ENCODE measurements around the gene DCC.

DCC gene

GRCh38 chr18:53261241-53261640, 921.2 kb downstream of the DCC start:
- no peak for DNase-seq

GRCh38 chr18:53266850-53267249, 926.9 kb downstream of the DCC start:
- DNase-seq = no peak

- DNase-seq = no peak
These were observed 928.5 kb downstream of the DCC start for GRCh38 chr18:53268455-53268854.

GRCh38 chr18:53281406-53281805, 941.4 kb downstream of the DCC start:
- no peak for DNase-seq

GRCh38 chr18:53283708-53284107, 943.7 kb downstream of the DCC start:
- DNase-seq = no peak

GRCh38 chr18:53305461-53305860, 965.5 kb downstream of the DCC start:
- no peak for DNase-seq

- no peak for DNase-seq
These were observed 979.6 kb downstream of the DCC start for GRCh38 chr18:53319628-53320027.

GRCh38 chr18:53322163-53322562, 982.2 kb downstream of the DCC start:
- no peak for DNase-seq

GRCh38 chr18:53324353-53324752, 984.4 kb downstream of the DCC start:
- DNase-seq = no peak

- DNase-seq = no peak
These were observed 1020.8 kb downstream of the DCC start for GRCh38 chr18:53360501-53361443.

GRCh38 chr18:53375621-53376020, 1035.6 kb downstream of the DCC start:
- no peak for DNase-seq

- no peak for DNase-seq
These were observed 1040.2 kb downstream of the DCC start for GRCh38 chr18:53380063-53380639.

- DNase-seq = no peak
These were observed 1042.9 kb downstream of the DCC start for GRCh38 chr18:53382870-53383269.

- DNase-seq = no peak
These were observed 1045.9 kb downstream of the DCC start for GRCh38 chr18:53385889-53386288.

GRCh38 chr18:53387581-53387980, 1047.6 kb downstream of the DCC start:
- no peak for DNase-seq

- no peak for DNase-seq
These were observed 1062.7 kb downstream of the DCC start for GRCh38 chr18:53402670-53403069.

- DNase-seq = no peak
These were observed 1068.3 kb downstream of the DCC start for GRCh38 chr18:53408271-53408670.

GRCh38 chr18:53411511-53411910, 1071.5 kb downstream of the DCC start:
- no peak for DNase-seq

- DNase-seq = no peak
These were observed 1077.0 kb downstream of the DCC start for GRCh38 chr18:53417003-53417402.

- no peak for DNase-seq
These were observed 1081.9 kb downstream of the DCC start for GRCh38 chr18:53421869-53422268.

- DNase-seq = no peak
These were observed 1082.9 kb downstream of the DCC start for GRCh38 chr18:53422896-53423295.

GRCh38 chr18:53426666-53427184, 1086.7 kb downstream of the DCC start:
- DNase-seq = no peak

GRCh38 chr18:53441761-53442414, 1101.9 kb downstream of the DCC start:
- no peak for DNase-seq

- DNase-seq = no peak
These were observed 1102.4 kb downstream of the DCC start for GRCh38 chr18:53442415-53442783.
